ENCODE results near the gene TNS1.

Gene TNS1

GRCh38 chr2:217934321-217935131 lies 68.3 kb downstream of the TNS1 start:
- in situ Hi-C loops (cut with MboI; ENCODE audit: low sequenced_read_pairs), result no loop called here

- in situ Hi-C loops (cut with MboI; ENCODE audit: low sequenced_read_pairs), result no loop called here
These were observed 69.2 kb downstream of the TNS1 start for GRCh38 chr2:217933617-217933993.

DNA sequence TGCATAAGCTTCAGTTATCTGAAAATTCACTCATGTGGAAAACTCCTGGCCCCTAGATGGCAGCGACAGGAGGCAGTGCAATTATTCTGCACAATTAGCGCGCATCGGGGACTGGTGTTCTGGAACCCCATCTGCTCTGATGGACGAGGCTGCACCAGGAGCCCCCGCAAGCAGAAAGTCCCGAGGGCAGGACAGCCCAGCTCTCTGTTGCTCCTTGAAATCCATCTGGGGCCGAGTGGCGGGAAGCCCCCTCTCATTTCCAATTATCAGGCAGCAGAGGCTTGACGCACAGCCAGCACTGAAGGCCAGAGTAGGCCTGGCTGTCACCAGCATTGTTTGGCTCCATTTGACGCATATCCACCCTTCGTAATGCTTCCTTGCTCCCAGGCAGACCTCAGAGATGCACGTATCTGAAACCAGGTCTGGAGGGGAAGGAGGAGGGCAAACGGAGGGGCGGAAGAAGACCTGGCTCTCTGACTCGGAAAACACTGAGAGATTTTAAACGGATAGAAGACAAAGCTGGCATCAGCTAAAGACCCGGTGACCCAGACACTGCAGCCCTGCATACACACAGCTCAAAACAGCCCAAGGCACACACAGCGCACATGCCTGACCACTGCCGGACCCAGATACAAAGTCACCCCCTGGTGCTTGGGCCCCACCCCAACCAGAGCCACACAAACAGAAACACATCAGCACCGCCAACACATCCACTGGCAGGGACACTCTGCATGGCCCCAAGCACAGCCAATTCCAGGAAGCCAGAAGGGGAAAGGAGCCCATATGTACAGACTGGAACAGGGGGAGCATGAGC lies 69.8 kb downstream of the TNS1 start:
- in situ Hi-C loops (cut with MboI; ENCODE audit: low sequenced_read_pairs), result no loop called here

GRCh38 chr2:217931846-217932560 lies 70.8 kb downstream of the TNS1 start:
- in situ Hi-C loops (cut with MboI; ENCODE audit: low sequenced_read_pairs), result no loop called here

- in situ Hi-C loops (cut with MboI; ENCODE audit: low sequenced_read_pairs), result no loop called here
These were observed 71.8 kb downstream of the TNS1 start for GRCh38 chr2:217930761-217931563.

DNA sequence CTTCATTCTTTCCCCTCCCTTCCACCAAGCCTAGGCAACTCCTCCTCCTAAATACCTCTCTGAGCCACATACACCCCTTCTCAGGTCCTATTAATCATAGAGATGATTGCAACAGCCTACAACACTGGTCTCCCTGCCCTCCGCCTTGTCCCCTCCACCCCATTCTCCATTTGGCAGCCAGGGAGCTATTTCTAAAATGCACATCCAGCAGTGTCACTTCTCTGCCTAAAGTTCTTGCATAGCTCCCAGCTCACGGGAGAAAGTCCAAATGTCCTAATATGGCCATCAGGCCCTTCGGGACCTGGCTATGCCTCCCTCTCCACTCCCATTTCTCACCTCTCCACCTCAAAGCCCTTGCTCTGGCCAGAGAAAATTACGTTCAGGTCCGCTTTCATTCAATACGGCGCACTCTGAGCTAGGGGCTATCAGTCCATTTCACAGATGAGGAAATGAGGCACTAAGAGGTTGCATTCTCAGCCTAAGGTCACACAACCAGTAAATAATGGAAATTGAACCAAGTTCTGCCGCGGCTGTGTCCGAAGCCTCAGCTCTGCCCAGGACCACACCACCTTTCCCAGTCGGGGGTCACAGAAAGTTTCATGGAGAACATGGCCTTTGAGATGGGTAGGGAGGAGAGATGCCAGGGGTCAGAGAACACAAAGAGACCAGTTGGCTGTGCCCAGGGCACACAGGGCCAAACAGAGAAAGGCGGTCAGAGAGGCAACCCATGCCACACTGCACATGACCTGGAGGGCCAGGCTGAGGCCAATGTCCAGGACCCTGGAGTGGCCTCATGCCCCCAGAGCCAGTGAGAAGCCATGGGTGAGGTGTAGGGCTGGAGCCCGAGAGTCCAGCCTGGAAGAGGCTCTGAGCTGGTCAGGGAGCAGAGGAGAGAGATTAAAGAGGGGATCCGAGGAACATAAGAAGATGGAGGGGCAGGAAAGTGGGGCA lies 72.8 kb downstream of the TNS1 start:
- in situ Hi-C loops (cut with MboI; ENCODE audit: low sequenced_read_pairs), result no loop called here

GRCh38 chr2:217929272-217929671 lies 73.5 kb downstream of the TNS1 start:
- in situ Hi-C loops (cut with MboI; ENCODE audit: low sequenced_read_pairs), result no loop called here

- in situ Hi-C loops (cut with MboI; ENCODE audit: low sequenced_read_pairs), result no loop called here
These were observed 74.2 kb downstream of the TNS1 start for GRCh38 chr2:217928324-217929181.

DNA sequence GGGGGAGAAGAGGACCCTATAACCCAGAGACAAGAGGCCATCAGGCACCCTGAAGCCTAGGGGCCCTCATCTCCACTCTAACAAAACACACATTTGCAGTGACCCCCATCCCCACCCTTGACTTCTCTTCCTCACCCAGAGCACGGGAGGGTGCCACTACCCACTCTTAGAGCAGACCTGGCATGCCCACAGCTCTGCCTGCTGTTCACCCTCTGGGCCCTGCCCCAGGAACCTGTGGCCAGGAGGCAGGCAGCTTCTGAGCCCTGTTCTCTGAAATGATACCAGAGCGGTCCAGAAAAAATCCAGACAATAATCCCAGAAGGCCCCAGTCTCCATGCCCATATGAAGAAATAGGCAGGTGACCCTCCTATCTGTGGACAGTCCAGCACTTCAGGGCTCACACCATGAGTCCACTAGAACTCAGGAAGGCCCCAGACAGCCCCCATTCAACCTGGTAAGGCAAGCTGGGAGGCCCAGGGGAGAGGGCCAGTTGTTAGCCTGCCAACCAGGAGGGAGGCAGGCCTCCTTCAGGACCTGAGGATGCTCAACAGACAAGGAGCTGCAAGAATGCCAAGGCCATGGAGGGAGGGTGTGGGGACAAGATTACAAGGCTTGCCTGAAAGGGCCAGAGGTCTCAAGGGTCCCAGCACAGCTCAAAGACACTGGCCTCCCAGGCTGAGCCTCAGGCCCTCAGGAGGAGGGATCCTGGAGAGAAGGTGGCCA lies 75.0 kb downstream of the TNS1 start:
- in situ Hi-C loops (cut with MboI; ENCODE audit: low sequenced_read_pairs), result no loop called here

GRCh38 chr2:217926801-217927200 lies 76.0 kb downstream of the TNS1 start:
- in situ Hi-C loops (cut with MboI; ENCODE audit: low sequenced_read_pairs), result no loop called here

- in situ Hi-C loops (cut with MboI; ENCODE audit: low sequenced_read_pairs), result no loop called here
These were observed 78.4 kb downstream of the TNS1 start for GRCh38 chr2:217924346-217924901.

DNA sequence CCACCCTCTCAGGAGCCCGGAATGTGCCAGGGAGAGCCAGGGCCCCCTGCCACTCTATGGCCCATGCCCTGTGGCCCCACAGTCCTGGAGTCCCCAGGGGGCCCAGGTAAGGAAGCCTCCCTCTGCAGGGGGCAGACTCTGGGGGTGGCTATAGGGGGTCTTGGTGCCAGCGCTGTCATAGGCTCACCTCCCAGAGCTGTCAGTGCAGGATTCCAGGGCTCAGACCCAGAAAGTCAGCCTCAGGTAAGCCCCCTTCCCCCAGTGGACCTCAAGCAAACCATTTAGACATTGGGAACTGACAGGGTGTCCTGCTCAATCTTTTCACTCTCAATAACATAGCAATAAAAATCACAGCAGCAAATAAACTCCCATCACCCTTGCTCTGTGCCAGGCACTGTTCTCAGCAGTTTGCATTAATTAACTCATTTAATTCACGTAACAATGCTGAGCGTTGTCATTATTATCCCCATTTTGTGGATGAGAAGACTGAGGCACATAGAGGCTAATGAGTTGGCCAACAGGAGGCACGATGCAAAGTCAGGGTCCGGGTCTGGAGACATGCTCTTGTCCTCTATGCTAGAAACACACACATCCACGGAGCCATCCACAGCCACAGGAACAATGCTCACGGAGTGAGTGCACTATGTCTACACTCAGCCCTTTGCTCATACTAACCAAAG lies 79.6 kb downstream of the TNS1 start:
- in situ Hi-C loops (cut with MboI; ENCODE audit: low sequenced_read_pairs), result no loop called here

DNA sequence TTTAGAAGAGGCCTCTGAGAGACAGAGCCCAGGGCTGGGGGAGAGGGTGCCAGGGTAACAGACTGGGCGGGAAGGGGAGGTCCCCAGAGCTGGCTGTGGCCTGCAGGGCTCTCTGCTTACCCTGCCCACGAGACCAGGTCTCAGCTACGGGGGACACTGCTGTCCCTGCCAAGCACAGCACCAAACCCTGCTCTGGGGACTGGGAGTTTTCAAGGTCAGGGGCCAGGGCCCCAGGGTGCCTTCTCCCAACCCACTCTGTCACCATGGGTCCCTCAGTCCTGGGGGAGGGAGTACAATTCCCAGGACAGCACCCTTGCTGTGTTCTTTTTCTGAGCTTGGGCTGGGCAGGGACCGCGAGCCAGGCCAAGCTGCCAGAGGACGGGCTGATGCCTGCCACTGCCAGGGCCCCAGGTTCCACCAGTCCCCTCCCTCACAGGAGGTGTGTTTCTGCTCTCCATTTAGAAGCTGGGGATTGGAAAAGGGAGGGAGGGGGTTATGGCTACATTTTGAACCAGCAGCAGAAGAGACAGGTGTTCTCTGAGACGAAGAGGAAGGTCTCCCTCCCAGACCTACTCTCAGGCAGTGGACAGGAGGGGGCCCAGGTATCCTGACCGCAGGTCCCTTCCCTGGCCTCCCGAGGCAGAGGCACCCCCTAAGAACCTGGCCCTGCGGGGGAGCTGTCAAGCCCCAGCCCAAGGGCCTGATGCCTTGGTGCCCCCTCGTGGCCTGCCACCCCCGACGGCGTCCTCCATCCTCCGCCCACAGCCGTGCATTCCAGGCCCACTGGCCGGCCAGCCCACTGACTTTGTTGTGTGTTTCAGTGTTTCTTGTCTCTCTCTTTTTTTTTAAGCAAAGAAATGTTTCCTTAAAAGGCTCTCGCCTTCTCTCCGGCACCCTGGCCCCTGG lies 80.4 kb downstream of the TNS1 start:
- in situ Hi-C loops (cut with MboI; ENCODE audit: low sequenced_read_pairs), result no loop called here

DNA sequence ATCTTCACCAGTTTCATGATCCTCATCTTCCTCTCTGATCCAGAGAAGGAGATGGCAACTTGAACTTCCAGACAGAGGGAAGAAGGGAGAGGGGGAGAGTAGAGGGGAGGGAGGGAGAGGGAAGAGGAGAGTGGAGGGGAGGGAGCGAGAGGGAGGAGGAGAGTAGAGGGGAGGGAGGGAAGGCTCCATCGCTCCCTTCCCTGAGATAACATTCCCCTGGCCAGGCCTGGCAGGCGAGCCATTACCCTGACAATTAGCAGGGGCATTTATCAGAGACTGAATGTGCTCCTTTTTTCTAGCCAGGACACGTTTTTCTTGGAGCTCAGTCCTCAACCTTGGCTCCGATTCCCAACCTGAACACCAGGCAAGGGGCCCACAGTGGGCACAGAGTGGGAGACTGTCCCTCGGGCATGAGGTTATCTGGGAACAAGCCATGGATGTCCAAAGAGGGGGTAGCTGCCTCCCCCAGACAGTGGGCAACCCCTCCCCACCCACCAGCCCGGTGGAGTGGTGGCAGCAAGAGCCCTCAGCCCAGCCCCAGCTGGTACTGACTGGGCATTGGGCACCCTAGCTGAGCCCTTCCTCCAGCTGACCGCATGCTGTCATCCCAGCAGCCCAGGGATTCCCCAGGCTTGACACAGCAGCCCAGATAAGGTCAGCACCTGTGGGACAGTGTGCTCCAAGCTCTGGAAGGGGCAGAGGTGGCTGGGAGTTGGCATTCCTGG lies 81.8 kb downstream of the TNS1 start:
- in situ Hi-C loops (cut with MboI; ENCODE audit: low sequenced_read_pairs), result no loop called here

GRCh38 chr2:217919781-217920351 lies 82.9 kb downstream of the TNS1 start:
- in situ Hi-C loops (cut with MboI; ENCODE audit: low sequenced_read_pairs), result no loop called here
